Activated naive CD8-positive, alpha-beta T cell treated with anti-CD3 and anti-CD28 coated beads, Interleukin-2, amount 50 U/mL, for 16 hours (primary cell): ENCODE measurements around the gene MARCKS.

Source experiments
- DNase-seq: peaks from one replicate; pipeline ENCODE4 v3.0.0-alpha.2; 2020; ENCODE audit warnings: low read depth, low spot score

MARCKS gene, protein sequence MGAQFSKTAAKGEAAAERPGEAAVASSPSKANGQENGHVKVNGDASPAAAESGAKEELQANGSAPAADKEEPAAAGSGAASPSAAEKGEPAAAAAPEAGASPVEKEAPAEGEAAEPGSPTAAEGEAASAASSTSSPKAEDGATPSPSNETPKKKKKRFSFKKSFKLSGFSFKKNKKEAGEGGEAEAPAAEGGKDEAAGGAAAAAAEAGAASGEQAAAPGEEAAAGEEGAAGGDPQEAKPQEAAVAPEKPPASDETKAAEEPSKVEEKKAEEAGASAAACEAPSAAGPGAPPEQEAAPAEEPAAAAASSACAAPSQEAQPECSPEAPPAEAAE

DNA sequence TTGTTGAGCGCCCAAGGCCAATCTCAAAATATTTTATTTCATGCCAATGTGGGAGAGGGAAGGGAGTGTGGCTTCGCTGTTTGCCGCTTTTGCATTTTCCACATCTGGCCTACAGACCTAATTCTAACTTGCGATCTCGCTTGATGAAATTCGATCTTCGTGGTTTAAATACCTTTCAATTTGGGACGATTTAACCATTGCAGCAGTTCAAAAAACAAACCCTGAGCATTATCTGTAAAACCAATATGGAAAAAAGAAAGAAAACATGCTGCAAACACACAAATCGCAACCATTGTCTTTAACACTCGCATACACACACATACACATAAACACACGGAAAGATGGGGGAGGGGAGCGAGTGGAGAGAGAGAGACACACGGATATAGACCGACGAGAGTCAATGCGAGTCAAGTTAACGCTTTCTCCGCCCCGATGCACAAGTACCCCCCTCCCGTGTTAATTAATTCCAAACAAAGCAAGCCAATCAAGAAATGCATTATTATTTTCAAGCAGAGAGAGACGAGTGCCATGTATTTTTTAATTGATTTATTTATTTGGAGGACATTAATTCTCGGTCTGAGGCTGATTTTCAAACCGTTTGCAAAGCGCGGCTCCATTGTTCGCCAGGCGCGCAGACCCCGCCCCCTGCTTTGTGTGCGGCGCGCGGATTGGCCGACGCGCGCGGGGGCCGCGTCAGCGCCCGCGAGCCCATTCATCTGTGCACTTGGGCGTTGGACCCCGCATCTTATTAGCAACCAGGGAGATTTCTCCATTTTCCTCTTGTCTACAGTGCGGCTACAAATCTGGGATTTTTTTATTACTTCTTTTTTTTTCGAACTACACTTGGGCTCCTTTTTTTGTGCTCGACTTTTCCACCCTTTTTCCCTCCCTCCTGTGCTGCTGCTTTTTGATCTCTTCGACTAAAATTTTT is at the start of gene MARCKS:
Gene MARCKS, plus strand, starts transcription at position 721 of the 931 bp plus-strand sequence. CDS start 401 bp downstream, outside the sequence.
- no peak for DNase-seq

DNA sequence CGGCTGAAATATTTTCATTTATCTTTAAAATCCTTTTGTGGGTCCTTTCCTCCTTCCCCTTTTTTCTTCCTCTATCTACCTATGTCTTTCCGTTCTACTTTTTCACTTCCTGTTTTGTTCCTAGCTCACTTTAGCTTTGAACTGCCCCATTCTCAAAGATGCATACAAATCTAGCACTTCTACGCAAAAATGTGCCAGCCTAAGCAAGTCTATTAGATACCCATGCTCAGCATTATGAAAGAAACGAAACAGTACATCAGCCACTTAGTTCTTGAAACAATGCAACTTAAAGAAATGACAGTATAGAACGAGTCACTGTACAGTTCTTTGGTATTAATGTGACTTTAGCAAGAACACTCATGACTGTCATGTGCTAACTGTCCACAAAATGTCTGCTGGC is 47.3 kb upstream of the MARCKS start:
- DNase-seq, result no peak

DNA sequence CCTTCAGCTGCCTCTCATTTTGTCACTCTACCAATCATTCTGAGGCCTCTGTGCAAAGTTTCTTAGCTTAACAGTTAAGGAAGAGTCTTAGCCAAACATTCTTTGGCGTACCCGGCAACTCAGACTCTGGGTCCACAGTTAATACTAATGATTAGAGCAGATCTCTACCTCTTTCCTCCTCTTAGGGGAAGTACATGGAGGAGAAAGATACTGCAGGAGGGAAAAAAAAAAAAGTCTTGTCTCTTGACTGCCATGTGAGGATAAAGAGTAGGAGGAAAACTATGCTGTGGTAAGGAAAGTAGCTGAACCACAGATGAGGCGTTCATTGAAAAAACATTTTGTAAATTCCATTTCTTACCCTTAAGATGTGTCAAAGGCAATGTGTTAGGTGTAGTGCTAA is 44.0 kb upstream of the MARCKS start:
- DNase-seq, result no peak

DNA sequence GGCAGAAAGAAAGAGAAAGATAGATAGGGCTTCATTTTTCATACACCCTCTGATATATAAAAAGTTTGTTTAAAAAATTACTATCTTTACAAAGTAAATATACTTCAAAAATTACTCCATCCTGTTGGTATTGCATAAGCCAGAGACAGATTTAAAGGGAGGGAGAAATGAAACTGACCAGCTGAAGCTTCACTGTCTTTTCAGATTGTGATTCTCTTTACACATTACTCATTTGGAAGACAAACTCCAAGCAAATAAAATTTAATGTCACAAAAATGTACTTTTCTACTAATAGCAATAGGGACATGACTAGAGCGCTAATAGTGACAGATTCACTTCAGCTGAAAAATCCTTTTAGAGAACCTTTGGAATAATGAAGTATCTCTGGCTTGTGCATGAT is 38.6 kb upstream of the MARCKS start:
- DNase-seq, result no peak

DNA sequence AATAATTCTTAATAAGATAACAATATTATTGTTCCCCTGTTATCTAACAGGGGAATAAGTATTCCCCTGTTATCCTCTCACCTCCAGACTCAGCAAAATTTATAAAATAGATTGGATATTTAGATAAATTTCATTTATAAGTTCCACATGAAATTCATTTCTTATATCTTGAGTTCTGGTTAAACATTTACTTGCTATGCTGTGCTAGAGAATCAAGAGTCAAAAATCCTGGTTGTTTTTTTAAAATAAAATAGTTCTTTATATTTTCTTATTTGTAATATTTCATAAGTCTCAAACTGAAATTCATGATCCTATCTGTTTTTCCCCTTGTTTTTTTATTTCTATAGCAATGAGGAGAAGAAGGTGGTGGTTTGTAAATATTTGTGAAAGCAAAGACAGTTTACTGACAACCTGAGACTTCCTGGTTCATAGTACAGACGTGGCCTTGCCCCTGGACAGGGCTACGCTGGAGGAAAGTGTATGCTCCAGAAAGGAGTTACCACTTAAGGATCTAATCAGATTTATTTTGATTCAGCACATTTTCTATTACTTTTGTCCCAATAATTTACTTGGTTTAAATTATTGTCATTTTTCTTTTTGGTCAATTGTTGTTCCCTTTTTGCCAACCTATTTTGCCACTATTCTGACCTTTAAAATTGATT is 37.8 kb upstream of the MARCKS start:
- DNase-seq, result no peak

DNA sequence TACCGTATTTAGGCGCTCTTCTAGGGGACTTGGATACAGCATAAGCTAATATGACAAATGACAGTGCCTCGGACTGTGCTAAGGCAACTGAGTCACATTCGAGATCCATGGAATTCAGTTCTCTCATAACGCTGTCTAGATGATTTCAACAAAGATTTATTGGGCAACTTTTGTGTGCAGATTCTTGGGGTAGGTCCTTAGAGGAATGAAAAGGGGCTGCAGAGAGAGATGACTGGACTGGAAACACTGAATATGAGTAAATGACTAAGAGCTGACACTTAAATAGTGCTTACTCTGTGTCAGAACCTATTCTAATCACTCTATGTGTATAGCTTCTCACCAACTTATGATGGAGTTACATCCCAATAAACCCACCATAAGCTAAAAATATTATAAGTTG is 36.4 kb upstream of the MARCKS start:
- no peak for DNase-seq

DNA sequence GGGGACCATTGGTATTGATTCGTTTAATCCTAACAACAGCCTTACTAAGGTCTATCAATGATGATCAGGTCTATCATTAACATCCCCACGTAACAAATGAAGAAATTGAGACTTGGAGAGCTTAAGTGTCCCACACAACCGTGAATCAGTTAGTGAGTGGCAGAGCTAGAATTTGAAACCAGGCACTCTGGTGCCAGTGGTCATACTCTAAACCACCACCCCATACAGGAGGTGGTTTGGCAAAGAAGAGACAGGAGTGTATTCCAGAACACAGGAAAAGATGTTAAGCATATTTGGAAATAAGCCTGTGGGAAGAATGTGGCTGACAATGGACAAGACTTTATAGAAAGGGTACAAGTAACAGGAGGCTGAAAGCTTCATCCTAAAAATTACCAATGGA is 35.7 kb upstream of the MARCKS start:
- no peak for DNase-seq

DNA sequence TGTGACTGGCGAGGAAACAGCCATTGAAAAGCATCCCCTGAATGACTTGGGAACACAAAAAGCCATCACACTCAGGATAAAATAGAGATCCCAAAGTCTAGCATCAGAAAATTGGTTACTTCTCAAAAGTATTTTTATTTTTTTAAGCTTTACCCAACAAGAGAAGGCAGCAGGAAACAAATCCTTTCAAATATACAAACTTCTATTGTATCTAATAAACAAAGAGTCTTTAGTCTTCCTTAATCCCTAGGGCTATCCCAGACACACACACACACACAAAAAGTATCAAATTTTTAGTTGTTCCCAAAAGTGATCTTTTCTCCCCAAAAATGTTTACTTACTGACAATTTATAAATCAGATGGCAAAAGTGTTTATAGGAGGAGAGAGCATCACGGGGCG is 33.2 kb upstream of the MARCKS start:
- no peak for DNase-seq

DNA sequence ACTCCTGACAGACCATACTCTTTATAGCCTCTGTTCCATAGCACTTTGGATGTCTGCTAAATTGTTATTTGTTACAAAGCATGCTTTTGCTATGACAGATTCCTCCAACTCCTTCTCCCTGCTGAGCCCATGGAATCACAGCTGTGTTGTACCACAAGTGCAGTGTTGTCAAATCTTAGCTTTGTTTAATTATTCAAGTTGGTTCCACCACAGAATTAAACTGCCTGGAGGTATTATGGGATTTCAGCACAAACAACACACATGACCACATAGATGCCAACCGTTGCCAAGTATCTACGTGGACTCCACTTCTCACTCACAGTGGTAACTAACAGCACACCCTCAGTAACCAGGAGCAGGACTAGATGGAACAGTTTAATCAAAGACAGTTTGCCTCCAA is 32.7 kb upstream of the MARCKS start:
- DNase-seq, result no peak

DNA sequence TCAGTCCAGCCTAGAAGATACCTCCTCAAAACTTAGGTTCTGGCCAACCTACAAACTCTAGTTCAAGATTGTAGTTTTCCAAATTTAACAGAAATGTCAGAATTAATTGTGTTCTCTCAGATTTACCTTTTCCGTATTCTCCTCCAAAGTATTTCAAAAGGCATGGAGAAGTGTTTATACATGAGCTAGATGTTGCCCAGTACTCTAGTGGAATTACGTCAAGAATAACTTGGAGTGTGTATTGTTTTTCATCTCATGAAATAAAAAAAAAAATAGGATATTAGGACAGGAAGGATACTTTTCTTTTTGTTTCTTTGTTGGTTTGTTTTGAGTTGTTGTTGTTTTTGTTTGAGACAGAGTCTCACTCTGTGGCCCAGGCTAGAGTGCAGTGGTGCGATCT is 32.3 kb upstream of the MARCKS start:
- no peak for DNase-seq

DNA sequence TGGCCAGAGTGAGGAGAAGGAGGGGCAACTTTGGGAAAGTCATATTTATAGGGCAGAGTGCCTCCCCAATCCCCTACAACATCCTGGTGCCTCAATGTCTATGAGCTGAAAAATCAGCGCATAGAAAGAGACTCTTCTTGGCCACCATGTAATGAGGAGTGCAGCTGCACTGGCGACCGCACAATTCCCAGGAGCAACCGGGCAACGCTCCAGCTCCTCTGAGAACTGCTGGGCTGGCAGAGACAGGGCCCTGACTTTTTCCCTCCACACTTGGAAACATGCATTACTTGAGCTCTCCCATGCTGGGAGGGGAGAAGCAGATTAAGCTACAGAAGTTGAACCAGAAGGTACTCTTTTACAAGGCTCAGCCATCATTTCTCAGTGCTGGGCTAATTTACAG is 31.4 kb upstream of the MARCKS start:
- DNase-seq, result no peak

DNA sequence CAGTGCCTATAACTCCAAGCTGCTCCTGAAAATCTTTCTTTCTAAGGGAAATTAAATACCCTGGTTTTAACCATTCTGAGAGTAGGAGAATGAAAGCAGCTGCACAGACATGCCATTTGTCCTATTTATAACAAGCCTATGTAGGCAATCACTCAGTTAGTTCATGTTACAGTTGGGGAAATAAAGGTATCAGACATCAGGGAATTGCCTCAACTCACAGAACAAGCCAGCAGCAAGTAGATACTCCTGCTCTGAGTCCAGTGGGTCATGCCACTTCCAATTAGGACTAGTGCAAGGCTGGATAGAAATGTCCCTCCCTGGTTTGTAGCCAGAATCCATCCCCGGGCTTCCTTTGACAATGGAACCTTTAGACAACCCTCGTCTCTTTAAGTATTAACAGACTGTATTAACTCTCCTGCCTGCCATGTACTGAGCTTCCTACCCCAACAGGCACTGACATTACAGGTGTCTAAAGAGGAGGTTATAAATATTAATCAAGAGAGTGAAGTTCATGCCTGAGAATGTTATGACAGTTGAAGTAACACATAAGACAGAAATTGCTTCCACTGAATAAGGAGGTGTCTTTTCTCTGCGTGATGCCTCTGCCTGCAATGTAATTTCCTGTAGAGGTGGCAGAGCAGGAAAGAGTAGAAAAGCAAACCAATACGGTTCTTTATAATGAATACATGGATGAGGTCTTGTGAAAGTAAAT is 28.0 kb upstream of the MARCKS start:
- no peak for DNase-seq

DNA sequence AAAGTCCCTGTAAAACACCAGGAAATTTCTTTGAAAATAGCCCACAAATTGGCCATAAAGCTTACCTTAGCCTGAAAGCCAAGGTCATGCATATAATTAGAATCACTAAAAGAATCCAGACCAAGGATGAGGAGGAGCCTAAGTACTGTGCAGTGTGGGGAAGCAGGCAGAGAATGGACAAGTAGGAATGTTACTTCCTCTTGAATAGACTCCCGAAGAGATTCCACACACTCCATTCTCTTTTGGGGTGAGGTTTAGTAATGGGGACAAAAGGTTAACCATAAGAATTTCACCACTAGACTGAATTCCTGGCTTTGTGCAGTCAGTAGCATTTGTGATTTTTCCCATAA is 27.5 kb upstream of the MARCKS start:
- DNase-seq, result no peak

DNA sequence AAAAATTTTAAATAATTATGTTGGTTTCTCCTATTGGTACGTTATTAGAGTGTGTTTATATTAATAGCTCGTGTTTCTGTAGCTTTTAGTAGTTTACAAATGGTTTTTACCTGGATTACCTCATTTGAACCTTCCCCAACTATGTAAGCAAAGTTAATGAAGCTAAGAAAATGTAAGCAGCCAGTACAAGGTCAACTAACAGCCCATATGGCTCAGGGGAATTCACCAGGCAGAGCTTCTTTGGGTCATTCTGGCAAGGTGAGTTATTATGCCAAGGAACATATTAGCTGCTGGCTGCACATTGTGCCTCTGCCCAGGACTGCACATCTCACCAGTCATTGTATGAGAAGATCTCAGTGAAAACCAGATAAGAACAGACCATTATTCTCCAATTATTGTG is 27.0 kb upstream of the MARCKS start:
- no peak for DNase-seq

DNA sequence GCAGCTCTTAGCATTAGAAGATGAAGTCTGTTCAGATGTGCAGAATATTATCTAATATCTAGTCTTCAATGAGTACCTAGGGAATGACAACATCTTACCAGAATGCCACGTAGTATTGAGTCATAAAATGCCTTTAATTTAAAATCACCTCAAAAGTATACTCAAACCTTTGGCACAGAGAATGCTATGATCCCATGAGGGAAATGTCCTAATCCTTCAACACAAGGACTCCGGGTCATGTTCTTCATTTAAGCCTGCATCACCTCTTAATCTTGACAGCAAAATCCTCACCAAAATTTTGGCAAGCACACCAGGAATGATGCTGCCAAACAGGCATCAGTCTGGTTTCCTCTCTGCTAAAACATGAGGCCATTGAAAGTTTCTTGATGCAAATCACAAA is 23.6 kb upstream of the MARCKS start:
- DNase-seq, result no peak

DNA sequence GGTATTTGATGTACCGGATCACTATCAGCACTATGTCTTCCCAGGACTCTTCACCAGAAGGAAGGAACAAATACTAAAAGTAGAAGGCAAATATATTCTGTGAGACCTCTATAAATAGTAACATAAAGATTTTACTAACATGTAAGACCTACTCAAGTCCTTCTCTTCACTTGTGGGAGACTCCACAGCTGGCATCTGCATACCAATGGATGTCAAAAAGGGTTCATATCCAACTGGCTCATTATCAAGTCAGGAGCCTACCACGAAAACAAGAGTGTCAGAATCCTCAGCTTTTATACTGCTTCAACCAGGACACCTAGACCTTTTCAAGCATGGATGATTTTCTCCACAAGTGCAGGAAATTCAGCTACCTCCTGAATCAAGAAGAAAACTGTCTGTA is 20.0 kb upstream of the MARCKS start:
- no peak for DNase-seq

DNA sequence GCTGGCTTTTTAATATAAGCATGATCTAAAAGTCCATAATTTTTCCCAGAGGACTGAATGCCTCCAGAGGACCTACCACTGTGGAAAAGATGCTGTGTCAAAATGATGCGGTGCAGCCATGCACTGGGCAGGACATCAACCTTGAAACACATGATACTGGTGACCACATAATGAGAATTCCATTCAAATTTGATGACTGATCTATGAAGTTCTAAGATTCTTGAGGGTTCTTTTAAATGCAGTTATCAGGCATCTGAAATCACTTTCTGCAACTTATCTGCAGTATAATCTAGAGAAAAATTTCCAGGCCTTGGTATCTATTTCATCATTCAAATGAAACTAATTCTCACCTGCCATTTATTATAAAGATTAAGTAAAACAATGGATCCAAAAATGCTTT is 15.0 kb upstream of the MARCKS start:
- DNase-seq, result no peak

DNA sequence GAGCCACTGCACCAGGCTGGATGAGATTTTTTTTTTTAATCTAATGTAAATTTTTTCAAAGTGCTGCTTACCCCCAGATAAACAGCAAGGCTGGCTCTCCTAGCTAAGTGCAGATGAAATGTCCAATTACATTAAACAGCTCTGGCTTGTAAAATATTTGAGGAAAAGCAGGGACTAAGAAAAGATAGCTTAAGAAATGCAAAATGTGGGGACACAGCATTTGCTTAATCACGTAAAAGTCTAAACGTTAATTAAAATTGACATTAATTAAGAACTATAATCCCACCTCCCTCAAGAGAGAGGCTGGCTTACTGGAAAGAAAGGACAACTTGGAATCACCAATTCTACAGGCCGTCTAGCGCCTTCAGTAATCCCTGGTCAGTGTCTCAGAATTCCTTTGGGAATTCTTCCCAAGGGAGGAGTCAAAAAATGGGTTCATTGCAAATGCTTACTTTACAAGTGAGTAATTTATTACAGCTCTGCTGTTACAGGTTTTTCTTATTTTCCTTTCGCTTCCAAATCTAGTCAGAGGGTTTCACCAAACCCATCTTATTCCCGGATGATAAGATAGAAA is 13.6 kb upstream of the MARCKS start:
- no peak for DNase-seq

DNA sequence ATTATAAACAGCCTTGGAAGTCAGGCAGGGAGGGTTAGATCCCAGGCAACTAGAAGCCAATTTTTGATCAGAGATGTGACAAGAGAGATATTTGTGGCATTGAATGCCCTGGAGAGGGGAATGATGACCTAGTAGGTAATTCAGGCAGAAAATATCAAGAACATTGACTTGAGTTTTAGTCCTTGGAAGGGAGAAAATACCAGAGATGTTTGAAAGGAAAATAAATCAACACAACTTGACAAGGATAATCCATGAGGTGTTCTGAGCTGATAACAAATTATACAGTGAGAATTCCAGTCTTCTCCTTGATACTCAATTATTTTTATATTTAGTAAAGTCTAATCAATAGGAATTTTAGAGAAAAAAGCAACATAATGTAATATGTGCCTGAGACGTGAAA is 10.6 kb upstream of the MARCKS start:
- DNase-seq, result no peak

DNA sequence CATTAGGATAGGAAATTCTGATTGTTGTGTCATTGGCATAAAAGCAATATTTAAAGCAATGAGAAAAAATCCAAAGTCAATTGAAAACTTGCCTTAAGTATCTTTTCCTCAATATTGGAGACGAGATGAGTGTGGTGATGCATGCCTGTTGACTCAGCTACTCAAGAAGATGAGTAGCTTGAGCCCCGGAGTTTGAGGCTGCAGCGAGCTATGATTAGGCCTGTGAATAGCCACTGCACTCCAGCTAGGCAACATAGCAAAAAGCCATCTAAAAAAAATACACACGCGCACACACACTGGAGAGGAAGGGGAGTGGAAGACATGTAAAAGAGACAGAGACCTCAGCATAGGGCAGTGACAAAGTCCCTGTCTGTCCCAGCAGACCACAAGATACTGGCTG is 9.7 kb upstream of the MARCKS start:
- DNase-seq, result no peak

DNA sequence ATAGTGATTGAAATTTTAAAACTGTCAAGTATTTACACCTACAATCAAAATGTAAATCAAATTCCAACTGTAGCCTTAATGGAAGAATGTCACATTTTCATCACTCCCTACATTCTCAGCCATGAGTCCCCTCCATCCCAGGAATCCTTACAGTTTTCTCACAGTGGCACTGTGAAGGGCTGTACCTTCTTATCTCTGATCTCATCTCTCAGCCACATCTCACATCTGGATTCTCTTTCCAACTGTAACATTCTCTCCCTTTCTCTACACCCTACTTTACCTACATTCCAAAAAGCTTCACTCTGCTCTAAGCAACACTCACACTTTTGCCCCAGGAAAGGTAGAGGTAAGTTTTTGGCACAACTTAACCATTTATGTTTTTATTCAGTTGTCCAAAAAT is 8.9 kb upstream of the MARCKS start:
- no peak for DNase-seq

DNA sequence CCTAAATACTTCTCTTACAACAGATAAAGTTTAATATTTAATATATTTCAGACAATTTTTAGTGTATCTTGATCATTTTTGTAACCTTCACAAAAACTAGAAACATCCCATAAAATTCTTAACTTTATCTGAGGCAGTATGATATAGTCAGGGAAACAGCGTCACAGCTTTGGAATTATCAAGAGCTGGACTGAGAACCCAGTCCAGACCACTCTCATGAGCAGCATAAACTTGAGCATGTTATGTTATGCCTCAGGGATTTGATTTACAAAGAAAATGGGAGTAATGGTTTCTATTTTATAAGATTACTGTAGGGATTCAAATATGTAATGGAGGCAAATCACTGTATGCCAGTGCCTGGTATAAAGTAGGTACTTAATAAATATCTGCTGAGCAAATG is 8.3 kb upstream of the MARCKS start:
- no peak for DNase-seq
